Measurements from ENCODE around the gene PALM3.
"Not testable (repeated sequence)": the region's sequence is repeated elsewhere in the genome, so short reads cannot be mapped to it uniquely, and the experiment has no call there.

PALM3 gene

DNA sequence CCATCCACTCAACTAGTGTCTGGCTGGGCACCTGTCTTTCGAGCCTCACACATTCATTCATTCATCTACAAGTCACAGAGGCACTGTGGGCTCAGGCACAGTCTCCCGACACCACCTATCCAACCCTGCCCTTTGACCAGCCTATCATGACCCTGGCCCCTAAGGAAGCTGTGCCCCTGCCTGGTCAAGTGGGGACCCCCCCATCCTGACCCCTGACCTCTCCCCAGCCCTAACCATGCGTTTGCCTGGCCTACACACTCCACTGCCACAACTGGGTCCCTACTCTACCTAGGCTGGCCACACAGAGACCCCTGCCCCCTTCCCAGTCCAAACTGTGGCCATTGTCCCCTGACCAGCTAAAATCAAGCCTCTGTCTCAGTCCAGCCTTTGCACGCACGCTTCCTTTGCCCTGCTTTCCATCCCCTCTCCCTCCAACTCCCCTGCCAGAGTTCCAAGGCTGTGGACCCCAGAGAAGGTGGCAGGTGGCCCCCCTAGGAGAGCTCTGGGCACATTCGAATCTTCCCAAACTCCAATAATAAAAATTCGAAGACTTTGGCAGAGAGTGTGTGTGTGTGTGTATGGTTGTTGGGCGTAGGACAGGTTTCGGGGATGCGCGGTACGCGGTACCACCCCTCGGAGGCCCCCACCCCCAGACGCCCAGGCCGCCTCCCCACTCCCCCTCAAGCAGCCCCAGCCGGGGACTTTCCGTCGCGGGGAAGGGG lies 30.7 kb downstream of the PALM3 start:
- DNase-seq, result peak; percentile 79 to 83

DNA sequence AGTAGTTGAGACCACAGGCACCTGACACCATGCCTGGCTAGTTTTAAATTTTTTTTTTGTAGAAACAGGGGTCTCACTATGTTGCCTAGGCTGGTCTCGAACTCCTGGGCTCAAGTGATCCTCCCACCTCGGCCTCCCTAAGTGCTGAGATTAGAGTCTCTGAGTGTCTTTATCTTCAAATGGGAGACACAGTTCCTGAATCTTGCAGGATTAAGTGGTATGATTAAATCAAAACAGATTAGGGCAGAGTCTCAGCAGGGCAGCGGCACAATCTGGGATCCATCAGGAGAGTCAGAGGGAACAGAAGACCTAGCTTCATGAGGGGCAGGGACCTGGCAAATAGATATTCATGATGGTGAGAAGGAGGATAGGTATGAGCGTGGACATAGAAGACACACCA lies 33.0 kb downstream of the PALM3 start:
- DNase-seq, result no peak

DNA sequence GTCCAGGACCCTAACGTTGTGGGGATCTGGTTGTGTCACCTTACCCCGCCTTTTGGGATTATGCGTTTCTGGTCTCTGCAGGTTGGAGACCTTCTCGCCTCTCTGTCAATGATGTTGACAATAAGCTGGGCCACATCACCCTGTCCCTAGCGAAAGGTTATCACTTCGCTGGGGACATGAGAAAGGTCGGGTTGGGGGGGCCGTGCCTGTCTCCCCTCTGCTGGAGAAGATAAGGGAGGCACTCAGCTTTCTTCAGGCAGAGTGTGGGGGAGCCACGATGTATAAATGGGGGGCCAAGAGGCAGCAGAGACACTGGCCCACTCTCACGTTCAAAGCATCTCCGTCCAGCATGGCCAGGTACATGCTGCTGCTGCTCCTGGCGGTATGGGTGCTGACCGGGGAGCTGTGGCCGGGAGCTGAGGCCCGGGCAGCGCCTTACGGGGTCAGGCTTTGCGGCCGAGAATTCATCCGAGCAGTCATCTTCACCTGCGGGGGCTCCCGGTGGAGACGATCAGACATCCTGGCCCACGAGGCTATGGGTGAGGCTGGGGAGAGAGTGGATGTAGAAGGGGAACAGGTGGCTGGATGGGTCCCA lies 33.9 kb downstream of the PALM3 start, which contains the start of gene RLN3:
Gene RLN3 (plus strand): TSS at position 293 of the 595 bp plus-strand sequence. CDS start 57 bp downstream, at position 350.
- no peak for DNase-seq

DNA sequence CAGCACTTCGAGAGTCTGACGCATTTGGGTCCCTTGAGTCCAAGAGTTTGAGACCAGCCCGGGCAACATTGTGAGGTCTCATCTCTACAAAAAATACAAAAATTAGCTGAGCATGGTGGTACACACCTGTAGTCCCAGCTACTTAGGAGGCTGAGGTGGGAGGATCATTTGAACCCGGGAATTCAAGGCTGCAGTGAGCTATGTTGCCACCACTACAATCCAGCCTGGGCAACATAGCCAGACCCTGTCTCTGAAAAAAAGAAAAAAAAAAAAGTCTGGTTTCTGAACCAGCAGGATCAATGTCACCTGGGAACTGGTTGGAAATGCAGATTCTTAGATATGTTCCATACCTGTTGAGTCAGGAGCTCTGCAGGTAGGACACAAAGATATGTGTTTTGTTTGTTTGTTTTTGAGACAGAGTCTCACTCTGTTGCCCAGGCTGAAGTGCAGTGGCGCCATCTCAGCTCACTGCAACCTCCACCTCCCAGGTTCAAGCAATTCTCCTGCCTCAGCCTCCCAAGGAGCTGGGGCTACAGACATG lies 35.2 kb downstream of the PALM3 start:
- DNase-seq, result not testable (repeated sequence)

DNA sequence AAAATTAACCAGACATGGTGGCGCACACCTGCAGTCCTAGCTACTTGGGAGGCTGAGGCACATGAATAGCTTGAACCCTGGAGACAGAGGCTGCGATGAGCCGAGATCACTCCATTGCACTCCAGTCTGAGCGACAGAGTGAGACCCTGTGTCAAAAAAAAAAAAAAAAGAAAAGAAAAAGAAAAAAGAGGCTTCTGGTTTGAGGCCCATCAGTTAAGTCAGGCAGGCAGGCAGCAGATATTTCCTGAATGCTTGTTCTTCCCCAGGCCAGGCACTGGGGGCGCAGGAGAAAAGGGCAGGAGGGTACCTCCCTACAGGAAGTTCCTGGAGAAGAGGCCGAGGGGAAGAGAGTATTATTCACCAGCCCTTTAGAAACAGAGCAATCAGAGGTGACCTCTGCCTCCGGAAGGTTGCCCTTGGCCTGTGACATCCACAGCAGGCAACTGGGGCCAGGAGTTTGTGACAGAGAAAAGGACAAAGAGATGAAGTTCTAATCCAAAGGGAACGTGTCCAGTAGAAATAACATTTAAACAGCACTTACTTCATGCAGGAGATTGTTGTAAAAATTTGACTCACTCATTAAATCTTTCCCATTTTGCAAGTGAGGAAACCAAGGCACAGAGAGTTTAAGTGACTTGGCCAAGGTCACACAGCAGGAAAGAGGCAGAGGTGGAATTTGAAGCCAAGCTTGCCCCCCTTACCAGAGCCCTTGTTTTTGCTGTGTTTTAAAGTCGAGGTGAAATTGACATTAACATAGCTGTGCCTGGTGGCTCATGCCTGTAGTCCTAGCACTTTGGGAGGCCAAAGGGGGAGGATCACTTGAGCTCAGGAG lies 38.3 kb downstream of the PALM3 start:
- DNase-seq, result no peak

DNA sequence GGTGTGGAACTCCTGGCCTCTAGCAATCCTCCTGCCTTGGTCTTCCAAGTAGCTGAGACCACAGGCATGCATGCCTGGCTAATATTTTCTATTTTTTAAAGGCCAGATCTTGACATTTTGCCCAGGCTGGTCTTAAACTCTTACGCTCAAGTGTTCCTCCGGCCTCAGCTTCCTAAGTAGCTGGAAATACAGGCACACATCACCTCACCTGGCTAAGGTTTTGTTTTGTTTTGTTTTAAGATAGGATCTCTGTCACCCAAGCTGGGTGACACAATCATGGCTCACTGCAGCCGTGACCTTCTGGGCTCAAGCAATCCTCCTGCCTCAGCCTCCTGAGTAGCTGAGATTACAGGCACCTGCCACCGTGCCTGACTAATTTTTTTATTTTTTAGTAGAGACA lies 39.4 kb downstream of the PALM3 start:
- no peak for DNase-seq

DNA sequence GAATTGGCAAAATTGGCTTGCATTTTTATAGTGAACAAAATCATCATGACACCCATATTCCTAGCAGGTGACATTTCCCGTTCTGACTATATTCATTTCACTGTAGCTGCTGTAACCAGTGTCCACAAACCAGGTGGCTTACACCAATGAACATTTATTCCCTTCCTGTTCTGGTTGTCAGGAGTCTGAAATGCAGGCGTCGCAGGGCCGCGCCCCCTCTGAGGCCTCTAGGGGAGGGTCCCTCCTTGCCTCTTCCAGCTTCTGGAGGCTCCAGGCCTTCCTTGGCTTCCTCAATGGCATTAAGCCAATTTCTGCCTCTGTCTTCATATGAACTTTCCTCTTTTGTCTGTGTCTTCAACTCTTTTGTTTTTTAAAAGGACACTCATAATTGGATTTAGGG lies 40.4 kb downstream of the PALM3 start:
- DNase-seq, result no peak

DNA sequence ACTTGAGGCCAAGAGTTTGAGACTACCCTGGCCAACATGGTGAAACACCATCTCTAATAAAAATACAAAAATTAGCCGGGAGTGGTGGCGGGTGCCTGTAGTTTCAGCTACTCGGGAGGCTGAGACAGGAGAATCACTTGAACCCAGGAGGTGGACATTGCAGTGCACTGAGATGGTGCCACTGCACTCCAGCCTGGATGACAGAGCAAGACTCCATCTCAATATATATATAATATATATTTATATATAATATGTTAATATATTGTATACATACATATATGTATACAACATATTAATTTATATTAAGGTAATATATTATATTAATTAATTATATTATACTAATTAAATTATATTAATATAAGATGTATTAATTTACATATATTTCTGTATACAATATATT lies 42.1 kb downstream of the PALM3 start:
- not testable (repeated sequence) for DNase-seq

DNA sequence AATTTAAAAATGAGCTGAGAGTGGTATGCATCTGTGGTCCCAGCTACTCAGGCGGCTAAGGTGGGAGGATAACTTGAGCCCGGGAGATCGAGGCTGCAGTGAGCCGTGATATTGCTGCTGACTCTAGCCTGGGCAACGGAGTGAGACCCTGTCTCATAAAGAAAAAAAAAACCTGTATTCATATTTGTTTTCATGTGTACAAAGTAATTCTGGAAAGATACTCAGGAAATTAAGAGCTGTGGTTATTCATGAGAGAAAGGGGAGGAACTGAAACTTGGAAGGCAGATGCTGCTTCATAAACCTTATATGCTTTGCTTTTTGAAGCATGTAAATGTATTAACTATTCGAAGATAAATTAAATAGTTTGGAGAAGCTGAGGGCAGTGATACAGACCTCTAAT lies 42.8 kb downstream of the PALM3 start:
- DNase-seq, result no peak

DNA sequence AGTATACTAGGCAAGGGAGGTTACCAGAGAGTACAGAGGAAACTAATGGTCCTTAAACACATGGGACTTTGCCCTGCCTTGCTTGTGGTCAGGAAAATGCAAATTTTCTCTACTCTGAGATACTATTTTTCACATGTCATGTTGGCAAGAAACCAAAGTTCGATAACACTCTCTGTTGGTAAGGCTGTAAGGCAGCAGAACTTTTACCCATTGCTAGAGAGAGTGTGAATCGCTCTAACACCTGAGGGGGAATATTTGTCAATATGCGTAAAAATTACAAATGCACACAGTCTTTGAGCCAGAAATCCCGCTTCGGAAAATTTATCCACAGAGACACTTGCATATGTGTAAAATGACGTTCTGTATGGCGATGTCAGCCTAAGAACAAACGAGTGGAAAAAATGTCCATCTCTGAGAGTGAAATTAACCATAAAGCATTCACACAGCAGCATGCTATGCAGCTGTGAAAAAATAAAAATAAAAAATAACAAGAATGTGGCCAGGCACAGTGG lies 46.3 kb downstream of the PALM3 start:
- DNase-seq, result no peak

DNA sequence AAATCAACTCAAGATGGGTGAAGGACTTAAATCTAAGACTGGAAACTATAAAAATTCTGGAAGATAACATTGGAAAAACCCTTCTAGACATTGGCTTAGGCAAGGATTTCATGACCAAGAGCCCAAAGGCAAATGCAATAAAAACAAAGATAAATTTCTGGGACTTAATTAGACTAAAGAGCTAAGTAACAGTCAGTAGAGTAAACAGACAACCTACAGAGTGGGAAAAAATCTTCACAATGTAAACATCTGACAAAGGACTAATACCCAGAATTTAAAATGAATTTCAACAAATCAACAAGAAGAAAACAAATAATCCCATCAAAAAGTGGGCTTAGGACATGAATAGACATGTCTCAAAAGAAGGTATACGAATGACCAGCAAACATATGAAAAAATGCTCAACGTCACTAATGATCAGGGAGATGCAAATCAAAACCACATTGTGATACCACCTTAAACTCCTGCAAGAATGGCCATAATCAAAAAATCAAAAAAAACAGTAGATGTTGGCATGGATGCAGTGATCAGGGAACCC lies 49.4 kb downstream of the PALM3 start:
- DNase-seq, result no peak

DNA sequence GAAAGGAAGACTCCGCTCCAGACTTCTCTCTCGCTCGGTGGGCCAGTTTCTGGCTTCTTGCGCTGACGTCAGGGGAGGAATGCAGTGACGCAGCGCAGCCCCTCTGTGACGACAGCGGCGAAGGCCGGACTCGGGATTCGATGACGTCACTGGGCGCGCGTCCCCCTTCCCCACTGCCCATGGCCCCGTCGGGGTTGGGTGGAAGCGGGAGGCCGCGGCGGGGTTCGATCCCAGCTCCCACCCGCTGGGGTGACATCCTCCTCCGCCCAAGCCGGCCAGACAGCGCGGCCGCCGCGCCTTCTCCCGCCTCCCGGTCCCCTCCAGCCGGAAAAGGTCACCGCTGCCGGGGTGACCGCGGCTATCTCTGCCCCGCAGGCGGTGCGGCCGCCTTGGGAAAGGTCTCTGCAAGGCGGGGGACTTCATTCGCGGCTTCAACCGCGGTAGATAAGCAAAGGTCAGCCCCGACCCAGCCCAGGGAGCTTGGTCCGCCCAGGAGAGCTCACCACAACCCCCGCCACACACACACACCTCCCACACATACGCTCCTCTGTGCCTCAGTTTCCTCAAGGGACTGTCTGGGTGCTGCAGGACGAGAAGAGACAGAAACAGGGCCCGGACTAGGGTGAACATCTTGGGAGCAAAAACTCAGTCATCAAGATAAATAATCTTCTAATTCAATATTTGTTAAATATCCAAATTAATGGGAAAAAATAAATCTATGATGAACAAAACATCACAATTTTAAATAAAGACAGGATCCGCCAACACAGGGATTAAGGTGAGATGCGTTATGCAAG lies 54.9 kb downstream of the PALM3 start:
- DNase-seq, result no peak

DNA sequence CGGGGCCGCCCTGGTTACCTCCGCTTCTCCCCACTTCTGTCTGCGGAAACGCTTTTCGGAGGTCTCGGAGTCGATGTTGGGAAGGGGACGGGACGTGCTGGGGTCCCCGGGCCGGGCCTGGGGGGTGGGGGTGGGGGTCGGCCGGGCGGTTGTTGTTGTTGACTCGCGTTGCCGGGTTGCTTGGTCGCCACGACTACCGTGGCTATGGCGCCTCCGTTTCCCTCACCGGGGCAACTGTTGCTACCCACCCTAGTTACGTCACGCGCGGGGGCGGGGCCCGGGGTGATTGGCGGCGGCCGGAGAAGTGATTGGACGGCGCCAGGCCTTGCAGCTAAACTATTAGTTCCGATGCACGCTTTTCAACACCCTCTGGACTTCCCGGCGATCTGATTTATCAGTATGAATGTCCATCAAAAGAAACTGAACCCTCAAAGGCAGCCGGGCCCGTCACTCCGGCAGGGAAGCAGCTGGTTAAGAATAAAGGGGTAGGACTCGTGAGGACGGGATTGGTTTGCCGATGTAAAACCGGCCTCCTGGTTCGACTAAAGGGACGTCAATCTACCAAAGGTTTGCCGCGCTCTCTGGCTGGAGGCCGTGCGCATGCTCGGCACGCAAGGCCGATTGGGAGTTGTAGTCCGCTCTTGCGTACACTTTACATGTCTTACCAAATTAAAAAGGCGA lies 55.7 kb downstream of the PALM3 start, which contains the start of gene RFX1:
Gene RFX1 (minus strand): TSS at position 236 of the 681 bp plus-strand sequence. CDS start 12,477 bp downstream, outside the sequence.
- DNase-seq, result peak; percentile 100

DNA sequence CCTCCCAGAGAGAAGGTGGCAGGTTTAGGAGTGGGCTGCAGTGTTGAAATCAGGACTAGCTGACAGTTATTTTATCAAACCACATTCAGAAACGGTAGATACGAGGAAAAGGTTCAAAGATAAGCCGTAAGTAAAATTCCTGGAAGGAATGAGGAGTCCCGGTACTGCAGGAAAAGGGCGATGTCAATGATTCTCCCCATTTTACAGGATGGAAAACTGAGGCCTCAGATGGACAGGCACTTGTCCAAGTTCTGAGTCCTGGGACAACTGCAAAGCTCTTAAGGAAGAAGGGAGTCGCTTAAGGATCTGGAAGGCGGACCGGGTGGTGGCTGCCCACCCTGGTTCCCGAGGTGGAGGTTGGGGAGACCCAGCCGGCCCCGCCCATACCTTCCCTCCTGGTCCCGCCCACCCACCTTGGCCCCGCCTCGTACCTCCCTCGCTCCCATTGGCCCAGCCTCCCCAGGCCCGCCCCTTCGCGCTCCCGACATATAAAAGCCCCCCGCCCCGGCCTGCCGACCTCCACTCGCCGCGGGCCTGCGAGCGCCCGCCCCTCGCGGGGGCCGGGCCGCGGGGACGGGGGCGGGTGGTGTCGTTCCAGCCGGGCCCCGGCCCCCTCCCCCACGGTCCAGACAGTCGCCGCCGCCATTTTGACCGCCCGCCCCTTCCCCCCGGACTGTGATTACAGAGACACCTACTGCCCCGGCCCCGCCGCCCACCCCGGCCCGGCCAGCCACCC lies 56.4 kb downstream of the PALM3 start:
- DNase-seq, result peak; percentile 88 to 90

DNA sequence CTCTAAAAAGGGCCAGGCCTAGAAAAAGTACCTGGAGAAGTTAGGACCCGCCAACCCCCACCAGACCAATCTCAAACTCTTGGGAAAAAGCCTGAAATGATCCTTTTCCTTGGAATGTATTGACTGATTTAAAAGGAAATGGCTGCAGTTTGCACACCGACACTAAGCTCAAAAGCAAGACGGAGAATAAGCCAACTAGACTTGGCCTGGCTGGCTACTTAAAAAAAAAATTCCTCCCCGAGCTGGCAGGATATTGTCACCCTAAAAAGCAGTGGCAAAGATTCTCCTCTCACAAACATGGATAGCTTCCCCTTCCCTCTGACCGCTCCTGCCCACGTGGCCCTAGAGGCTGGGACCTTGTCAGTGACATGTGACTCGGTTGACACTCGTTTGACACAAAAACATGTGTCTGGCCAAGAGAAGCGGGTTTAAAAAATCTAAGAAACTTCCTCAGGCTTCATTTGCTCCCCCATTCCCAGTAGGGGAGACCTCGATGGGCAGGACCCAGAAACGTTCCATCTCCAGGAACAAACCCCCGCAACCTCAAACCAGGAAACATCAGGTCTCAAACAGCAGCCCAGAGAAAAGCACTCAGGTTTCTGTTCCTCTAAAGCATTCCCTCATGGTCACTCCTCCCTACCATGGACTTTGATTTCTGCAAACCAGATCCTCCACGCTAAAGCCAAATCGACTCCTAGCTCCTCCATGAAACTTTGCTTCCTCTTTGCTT lies 57.1 kb downstream of the PALM3 start:
- DNase-seq, result no peak
